Measurements from ENCODE around the gene AKNAD1.

Gene AKNAD1

GRCh38 chr1:108777839-108778238, 79.1 kb downstream of the AKNAD1 start:
- no peak for DNase-seq

DNA sequence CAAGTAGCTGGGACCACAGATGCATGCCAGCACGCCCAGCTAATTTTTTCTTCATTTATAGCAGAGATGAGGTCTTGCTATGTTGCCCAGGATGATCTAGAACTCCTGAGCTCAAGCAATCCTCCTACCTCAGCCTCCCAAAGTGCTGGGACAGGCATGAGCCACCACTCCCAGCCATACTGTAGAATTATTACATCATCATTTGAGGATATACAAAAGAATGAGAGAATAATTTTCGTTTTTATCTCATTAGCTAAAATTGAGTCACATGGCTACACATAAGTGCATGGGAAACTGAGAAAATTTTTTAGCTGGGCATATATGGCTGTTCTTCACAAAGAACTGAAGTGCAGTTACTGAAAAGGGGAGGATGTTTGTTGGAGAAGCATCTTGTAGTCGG, 89.2 kb downstream of the AKNAD1 start:
- DNase-seq: no peak

GRCh38 chr1:108767115-108767514, 89.8 kb downstream of the AKNAD1 start:
- DNase-seq: no peak

All from NCI-H524 treated with DMSO at 0.1 percent for 48 hours (cell line).